G401.6 (cell line): Measurements from ENCODE around the gene SRCIN1.

ENCODE experiments used
- FAIRE-seq: peaks from 2 replicates; lab custom pipeline; 2012; peaks lifted over from hg19 to GRCh38; lab: Jason Lieb, UNC

Gene SRCIN1

GRCh38 chr17:38599398-38599856 lies 6.3 kb downstream of the SRCIN1 start:
- no peak for FAIRE-seq

GRCh38 chr17:38598995-38599394 lies 6.8 kb downstream of the SRCIN1 start:
- FAIRE-seq, result no peak

- FAIRE-seq, result no peak
Measured at GRCh38 chr17:38598536-38598935, 7.2 kb downstream of the SRCIN1 start.

- no peak for FAIRE-seq
Measured at GRCh38 chr17:38597375-38597774, 8.4 kb downstream of the SRCIN1 start.

GRCh38 chr17:38596651-38597050 lies 9.1 kb downstream of the SRCIN1 start:
- no peak for FAIRE-seq

GRCh38 chr17:38595892-38596291 lies 9.9 kb downstream of the SRCIN1 start:
- FAIRE-seq, result no peak

- no peak for FAIRE-seq
Measured at GRCh38 chr17:38594152-38594551, 11.6 kb downstream of the SRCIN1 start.

- FAIRE-seq, result no peak
Measured at GRCh38 chr17:38592487-38592886, 13.3 kb downstream of the SRCIN1 start.

- no peak for FAIRE-seq
Measured at GRCh38 chr17:38591759-38592241, 14.0 kb downstream of the SRCIN1 start.

GRCh38 chr17:38590988-38591758 lies 14.6 kb downstream of the SRCIN1 start:
- no peak for FAIRE-seq

- FAIRE-seq, result no peak
Measured at GRCh38 chr17:38589462-38590114, 16.2 kb downstream of the SRCIN1 start.

- FAIRE-seq, result no peak
Measured at GRCh38 chr17:38588788-38589174, 17.0 kb downstream of the SRCIN1 start.

- no peak for FAIRE-seq
Measured at GRCh38 chr17:38587947-38588787, 17.6 kb downstream of the SRCIN1 start.

- FAIRE-seq, result no peak
Measured at GRCh38 chr17:38587203-38587602, 18.5 kb downstream of the SRCIN1 start.

GRCh38 chr17:38586788-38587187 lies 19.0 kb downstream of the SRCIN1 start:
- no peak for FAIRE-seq

- no peak for FAIRE-seq
Measured at GRCh38 chr17:38585918-38586529, 19.7 kb downstream of the SRCIN1 start.

- FAIRE-seq, result no peak
Measured at GRCh38 chr17:38585056-38585917, 20.5 kb downstream of the SRCIN1 start.

- no peak for FAIRE-seq
Measured at GRCh38 chr17:38584350-38584925, 21.3 kb downstream of the SRCIN1 start.

- FAIRE-seq, result no peak
Measured at GRCh38 chr17:38583828-38584349, 21.9 kb downstream of the SRCIN1 start.

GRCh38 chr17:38583176-38583575 lies 22.6 kb downstream of the SRCIN1 start:
- FAIRE-seq, result no peak

GRCh38 chr17:38582069-38582468 lies 23.7 kb downstream of the SRCIN1 start:
- FAIRE-seq, result no peak
